Measurements from ENCODE around the gene HOMER1. TPM values are rescaled to one million over a fixed set of nuclear protein-coding genes. Genes with fewer than 3 reads are reported as not detected.

The HOMER1 gene
- polyA plus RNA-seq, 3 donors, result 0.03 to 0.62 (median 0.04) TPM

DNA sequence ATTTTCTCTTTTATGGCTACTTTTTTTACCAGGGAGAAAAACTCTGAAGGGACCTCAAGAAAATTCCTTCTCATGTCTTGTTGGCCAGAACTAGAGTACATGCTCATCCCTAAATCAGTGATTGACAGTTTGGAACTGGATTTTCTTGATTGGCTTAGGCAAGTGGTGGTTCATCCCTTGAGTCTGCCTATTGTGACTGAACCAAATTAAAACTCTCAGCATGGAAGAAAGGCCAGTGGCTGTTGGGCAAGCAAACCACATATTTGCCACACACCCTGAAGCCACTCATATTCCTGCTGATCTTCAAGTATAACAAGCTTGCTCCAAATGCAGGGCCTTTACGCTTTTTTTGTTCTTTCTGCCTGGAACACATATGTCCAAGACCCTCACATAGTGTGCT is 7.2 kb upstream of the HOMER1 start:
- no peak overlapping the region for H3K4me3 ChIP-seq (replicated peaks in 1 of 3; ENCODE audit: low read depth in 2 of 3, low read length in 3 of 3)
- no peak for DNase-seq
- WGBS (ENCODE audit: insufficient coverage), result 100% methylated on average over 1 of the region's 1 CpG
- H2AFZ ChIP-seq (ENCODE audit: insufficient read depth, low read depth, low read length, poor library complexity, severe bottlenecking), result no peak overlapping the region
- no peaks in the 10 kb centered on the region for H3K36me3 Mint-ChIP-seq
- intact Hi-C loops (cut with micrococcal nuclease), result no loop called here
- no peak overlapping the region for H3K27ac ChIP-seq (ENCODE audit: low read depth in 1 of 2, low read length in 2 of 2)
- peaks cover 6% of the 10 kb centered on the region for H3K4me1 Mint-ChIP-seq
- no peak overlapping the region for H3K4me2 ChIP-seq (replicated peaks; ENCODE audit: extremely low read depth, low read length, poor library complexity, severe bottlenecking)
- H3K79me2 ChIP-seq (ENCODE audit: insufficient read depth, low read length), result no peaks in the 10 kb centered on the region
- peaks cover 2 to 8% of the 10 kb centered on the region in 2 donors for H3K27me3 ChIP-seq (ENCODE audit: control insufficient read depth in 2 of 2, insufficient read depth in 2 of 2, low read length in 2 of 2)
- no peak overlapping the region for H3K27ac Mint-ChIP-seq
- H3K4me1 ChIP-seq (ENCODE audit: control insufficient read depth in 1 of 2, insufficient read depth in 2 of 2, low read length in 2 of 2), result peaks cover 0 to 5% of the 10 kb centered on the region in 2 donors
- peaks cover 6 to 12% of the 10 kb centered on the region in 2 donors for H3K9me3 ChIP-seq (replicated peaks in 1 of 2; ENCODE audit: control insufficient read depth in 1 of 2, insufficient read depth in 1 of 2, low read length in 2 of 2)
- peaks cover 6 to 15% (median 11%) of the 10 kb centered on the region in 3 donors for H3K27me3 Mint-ChIP-seq (ENCODE audit: low read depth in 3 of 3)
- no peak overlapping the region for H3K4me3 Mint-ChIP-seq
- no peak for TF ChIP-seq CTCF (IDR thresholded peaks at IDR 0.05)
- no peak overlapping the region for H3K9ac ChIP-seq (ENCODE audit: insufficient read depth, low read length, poor library complexity, severe bottlenecking)
- no peaks in the 10 kb centered on the region for H4K20me1 ChIP-seq (ENCODE audit: insufficient read depth, low read length)
- no peaks in the 10 kb centered on the region for H3K36me3 ChIP-seq (replicated peaks in 1 of 2; ENCODE audit: control insufficient read depth in 1 of 2, insufficient read depth in 2 of 2, low read length in 2 of 2)
- H3K9me3 Mint-ChIP-seq, result peaks cover 3 to 17% (median 15%) of the 10 kb centered on the region in 7 donors

DNA sequence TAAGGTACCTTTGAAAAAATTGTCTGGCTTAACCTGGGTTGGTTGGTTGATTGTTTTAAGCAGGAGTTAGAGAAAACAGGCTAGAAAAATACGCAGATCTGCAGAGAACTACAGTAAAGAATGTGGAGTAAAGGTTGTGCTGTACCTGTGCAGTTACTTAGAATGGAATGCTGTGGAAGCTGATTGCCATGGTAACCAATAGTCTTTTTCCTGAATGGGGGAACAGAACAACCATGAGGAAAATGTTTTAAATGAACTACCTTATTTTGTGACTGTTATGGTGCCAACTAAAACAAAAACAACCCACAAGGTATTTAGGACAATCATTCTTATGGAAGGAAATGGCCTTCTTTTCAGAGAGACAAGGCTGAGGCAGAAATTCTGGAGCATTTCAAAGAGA is 4.8 kb upstream of the HOMER1 start:
- H3K36me3 Mint-ChIP-seq, result peaks cover 0 to 2% of the 10 kb centered on the region in 2 donors
- H3K4me1 ChIP-seq (ENCODE audit: control insufficient read depth in 1 of 2, insufficient read depth in 2 of 2, low read length in 2 of 2), result peaks cover 7 to 17% of the 10 kb centered on the region in 2 donors
- no peaks in the 10 kb centered on the region for H3K9me3 ChIP-seq (replicated peaks in 1 of 2; ENCODE audit: control insufficient read depth in 1 of 2, insufficient read depth in 1 of 2, low read length in 2 of 2)
- peaks cover 1 to 11% (median 5%) of the 10 kb centered on the region in 7 donors for H3K9me3 Mint-ChIP-seq
- H3K4me2 ChIP-seq (replicated peaks; ENCODE audit: extremely low read depth, low read length, poor library complexity, severe bottlenecking), result no peak overlapping the region
- H3K27me3 ChIP-seq (ENCODE audit: control insufficient read depth in 2 of 2, insufficient read depth in 2 of 2, low read length in 2 of 2), result peaks cover 7 to 27% of the 10 kb centered on the region in 2 donors
- H2AFZ ChIP-seq (ENCODE audit: insufficient read depth, low read depth, low read length, poor library complexity, severe bottlenecking), result no peak overlapping the region
- no peaks in the 10 kb centered on the region for H3K36me3 ChIP-seq (replicated peaks in 1 of 2; ENCODE audit: control insufficient read depth in 1 of 2, insufficient read depth in 2 of 2, low read length in 2 of 2)
- 100% methylated on average over 1 of the region's 1 CpG for WGBS (ENCODE audit: insufficient coverage)
- TF ChIP-seq CTCF (IDR thresholded peaks at IDR 0.05), result no peak
- DNase-seq, result no peak
- H3K4me1 Mint-ChIP-seq, result peaks cover 13% of the 10 kb centered on the region
- no peaks in the 10 kb centered on the region for H4K20me1 ChIP-seq (ENCODE audit: insufficient read depth, low read length)
- H3K4me3 ChIP-seq (replicated peaks in 1 of 3; ENCODE audit: low read depth in 2 of 3, low read length in 3 of 3), result no peak overlapping the region
- intact Hi-C loops (cut with micrococcal nuclease), result no loop called here
- H3K9ac ChIP-seq (ENCODE audit: insufficient read depth, low read length, poor library complexity, severe bottlenecking), result no peak overlapping the region
- peaks cover 15 to 29% (median 22%) of the 10 kb centered on the region in 3 donors for H3K27me3 Mint-ChIP-seq (ENCODE audit: low read depth in 3 of 3)
- no peak overlapping the region for H3K27ac ChIP-seq (ENCODE audit: low read depth in 1 of 2, low read length in 2 of 2)
- H3K4me3 Mint-ChIP-seq, result no peak overlapping the region
- H3K27ac Mint-ChIP-seq, result no peak overlapping the region
- no peaks in the 10 kb centered on the region for H3K79me2 ChIP-seq (ENCODE audit: insufficient read depth, low read length)

Data from CD14-positive monocyte (primary cell).